Left renal cortex interstitium (tissue), 4 donors: ENCODE data around the gene ATXN7L2. TPM values are rescaled to one million over a fixed set of nuclear protein-coding genes. Genes with fewer than 3 reads are reported as not detected.
"Not testable (repeated sequence)": the region's sequence is repeated elsewhere in the genome, so short reads cannot be mapped to it uniquely, and the experiment has no call there.

Experiments
- DNase-seq, 4 donors: peaks; one replicate each; pipeline ENCODE4 v3.0.0-alpha.2; 2013; ENCODE audit warnings: low read depth in 4 of 4, low spot score in 2 of 4, missing footprints in 1 of 4
- polyA plus RNA-seq, 4 donors: library from polyadenylated mRNA; unstranded; fragments of 120-200 nt; gene quantifications; one replicate each; pipeline ENCODE4 v1.2.1, GENCODE V29; 2013; ENCODE audit not compliant: insufficient read length in 4 of 4

Gene ATXN7L2, protein sequence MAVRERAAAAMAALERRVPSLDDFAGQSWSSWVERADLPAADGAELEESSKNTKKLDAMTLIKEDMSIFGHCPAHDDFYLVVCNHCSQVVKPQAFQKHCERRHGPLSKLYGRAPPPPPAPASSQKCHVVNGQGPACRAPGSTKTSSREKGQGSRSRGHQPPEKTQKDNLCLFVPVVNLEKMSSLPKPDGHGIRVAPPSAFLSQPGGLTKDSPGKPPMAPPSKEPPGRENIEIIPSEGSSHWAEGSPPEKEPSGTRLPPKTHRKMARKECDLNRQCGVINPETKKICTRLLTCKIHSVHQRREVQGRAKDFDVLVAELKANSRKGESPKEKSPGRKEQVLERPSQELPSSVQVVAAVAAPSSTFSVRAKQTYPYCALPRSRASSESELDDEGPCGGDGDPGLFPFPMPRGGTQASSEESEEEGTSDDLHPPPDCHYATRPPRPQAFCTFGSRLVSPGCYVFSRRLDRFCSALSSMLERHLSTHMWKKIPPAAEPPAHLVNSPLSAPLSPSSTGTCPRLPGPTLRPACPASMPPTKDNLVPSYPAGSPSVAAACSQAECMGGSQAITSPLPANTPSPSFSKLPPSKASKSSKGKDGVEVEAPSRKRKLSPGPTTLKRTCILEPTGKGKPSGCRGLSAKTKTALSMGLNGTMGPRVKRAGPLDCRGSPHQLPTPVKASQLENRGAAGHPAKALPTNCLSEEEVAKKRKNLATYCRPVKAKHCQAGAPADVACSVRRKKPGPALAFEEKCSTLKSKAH
- 10 to 100 TPM in 3 of 4 donors, 1 to 10 TPM in 1; 6.9 to 17.7 (median 11.8) TPM for polyA plus RNA-seq

DNA sequence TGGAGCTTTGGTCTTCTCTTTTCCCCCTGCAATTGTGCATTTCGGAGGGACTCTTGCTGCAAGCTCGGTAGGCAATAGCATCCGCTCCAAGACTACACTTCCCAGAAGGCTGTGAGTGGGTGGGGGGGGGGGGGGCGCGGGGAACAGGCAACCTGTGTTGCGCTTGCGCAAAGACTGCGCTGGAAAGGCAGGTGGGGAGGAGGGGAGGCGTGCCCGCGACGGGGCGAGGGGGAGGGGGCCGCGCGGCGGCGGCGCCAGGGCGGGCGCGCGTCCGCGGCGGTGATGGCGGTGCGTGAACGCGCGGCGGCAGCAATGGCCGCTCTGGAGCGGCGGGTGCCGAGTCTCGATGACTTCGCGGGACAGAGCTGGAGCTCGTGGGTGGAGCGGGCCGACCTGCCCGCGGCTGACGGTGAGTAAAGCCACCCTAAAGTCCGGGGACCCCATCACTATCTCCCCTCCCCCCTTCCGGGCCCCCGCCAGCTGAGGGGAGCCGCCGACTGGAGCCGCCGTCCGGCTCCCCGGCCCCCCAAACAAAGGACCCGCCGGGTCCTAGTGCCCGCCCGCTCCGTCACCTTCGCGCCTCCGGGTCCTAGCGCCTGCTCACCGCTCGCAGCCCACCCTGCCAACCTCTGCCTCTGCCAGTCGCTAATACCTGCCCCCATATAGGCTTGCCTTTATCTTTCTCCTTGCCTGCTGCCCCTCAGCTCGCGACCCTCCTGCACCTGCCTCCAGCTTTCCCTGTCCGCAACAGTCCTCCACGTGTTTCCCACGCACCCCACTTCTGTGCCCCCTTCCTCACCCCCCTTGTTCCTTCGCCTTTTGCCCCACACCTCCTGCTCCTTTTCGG is at the start of gene ATXN7L2:
ATXN7L2 (plus strand) TSS at position 234 of the 847 bp plus-strand sequence; CDS start at position 283, 49 bp downstream.
- peak; percentile 76 to 83 (median 80) for DNase-seq

GRCh38 chr1:109434484-109434883 is 49.2 kb upstream of the ATXN7L2 start:
- DNase-seq: no peak

GRCh38 chr1:109438798-109439297 is 44.9 kb upstream of the ATXN7L2 start:
- no peak for DNase-seq

DNA sequence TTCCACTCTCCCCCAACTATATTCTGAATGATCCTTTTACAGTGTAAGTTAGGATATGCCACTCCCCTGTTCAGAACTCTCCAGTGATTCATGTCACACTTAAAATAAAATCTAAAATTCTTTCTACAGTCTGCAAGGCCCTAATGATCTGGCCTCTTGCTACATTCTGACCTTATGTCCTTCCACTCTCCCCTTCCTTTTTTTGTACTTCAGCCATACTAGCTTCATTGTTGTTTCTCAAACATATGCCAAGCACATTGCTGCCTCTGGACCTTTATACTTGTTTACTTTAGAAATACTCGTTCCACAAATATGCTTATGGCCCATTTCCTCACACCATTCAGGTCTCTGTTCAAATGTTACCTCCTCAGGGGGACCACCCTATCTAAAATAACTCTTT is 42.6 kb upstream of the ATXN7L2 start:
- DNase-seq: no peak

GRCh38 chr1:109443476-109443875 is 40.2 kb upstream of the ATXN7L2 start:
- DNase-seq: no peak

DNA sequence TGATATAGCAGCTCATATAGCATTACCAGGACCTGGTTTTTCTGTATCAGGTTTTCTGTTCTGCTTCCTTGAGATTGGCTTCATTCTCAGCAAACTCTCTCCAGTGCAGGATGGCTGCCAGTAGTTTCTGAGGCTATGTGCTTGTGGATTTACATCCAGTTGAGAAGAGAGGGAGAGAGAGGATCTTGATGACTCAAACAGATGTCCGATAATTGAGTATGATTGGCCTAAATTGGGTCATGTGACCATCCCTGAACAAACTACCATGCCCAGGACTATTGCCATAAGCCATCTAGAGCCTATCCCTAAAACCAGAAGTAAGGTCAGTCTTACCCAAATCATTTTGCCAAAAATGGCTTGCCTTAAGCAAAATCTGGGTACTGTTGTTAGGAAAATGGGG is 39.4 kb upstream of the ATXN7L2 start:
- DNase-seq: no peak

- DNase-seq: not testable (repeated sequence)
These were observed 37.6 kb upstream of the ATXN7L2 start for GRCh38 chr1:109445949-109446695.

DNA sequence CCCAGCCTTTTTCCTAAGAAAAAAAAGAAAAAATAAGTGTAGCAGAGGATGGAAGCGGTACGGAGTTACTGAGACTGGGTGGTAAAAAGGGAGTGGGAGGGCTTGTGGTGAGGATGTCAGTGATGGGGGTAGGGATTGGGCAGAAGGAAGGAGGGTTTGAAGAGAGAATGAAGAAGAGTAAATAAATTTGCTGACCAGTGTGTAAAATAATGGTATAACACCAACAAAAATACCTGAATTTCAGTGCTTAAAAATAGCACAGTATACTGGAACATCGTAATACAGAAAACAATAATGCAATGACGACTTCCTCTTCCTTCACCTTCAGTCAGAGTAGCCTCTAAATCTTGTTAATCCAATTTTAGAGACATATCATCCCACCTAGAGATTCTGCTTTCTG is 36.2 kb upstream of the ATXN7L2 start:
- no peak for DNase-seq

GRCh38 chr1:109454497-109455133 is 29.1 kb upstream of the ATXN7L2 start:
- no peak for DNase-seq

DNA sequence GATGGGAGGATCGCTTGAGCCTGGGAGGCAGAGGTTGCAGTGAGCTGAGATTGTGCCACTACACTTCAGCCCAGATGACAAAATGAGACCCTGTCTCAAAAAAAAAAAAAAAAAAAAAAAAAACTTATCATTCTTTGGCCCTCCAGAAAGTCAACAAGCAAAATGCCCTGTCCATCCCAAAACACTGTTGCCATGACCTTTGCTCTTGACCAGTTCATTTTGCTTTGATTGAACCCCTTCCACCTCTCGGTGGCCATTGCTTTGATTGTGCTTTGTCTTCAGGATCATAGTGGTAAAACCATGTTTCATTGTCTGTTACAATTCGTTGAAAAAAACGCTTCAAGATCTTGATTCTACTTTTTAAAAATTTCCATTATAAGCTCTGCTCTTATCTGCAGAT is 25.9 kb upstream of the ATXN7L2 start:
- DNase-seq: no peak

- no peak for DNase-seq
These were observed 17.6 kb upstream of the ATXN7L2 start for GRCh38 chr1:109466125-109466451.

DNA sequence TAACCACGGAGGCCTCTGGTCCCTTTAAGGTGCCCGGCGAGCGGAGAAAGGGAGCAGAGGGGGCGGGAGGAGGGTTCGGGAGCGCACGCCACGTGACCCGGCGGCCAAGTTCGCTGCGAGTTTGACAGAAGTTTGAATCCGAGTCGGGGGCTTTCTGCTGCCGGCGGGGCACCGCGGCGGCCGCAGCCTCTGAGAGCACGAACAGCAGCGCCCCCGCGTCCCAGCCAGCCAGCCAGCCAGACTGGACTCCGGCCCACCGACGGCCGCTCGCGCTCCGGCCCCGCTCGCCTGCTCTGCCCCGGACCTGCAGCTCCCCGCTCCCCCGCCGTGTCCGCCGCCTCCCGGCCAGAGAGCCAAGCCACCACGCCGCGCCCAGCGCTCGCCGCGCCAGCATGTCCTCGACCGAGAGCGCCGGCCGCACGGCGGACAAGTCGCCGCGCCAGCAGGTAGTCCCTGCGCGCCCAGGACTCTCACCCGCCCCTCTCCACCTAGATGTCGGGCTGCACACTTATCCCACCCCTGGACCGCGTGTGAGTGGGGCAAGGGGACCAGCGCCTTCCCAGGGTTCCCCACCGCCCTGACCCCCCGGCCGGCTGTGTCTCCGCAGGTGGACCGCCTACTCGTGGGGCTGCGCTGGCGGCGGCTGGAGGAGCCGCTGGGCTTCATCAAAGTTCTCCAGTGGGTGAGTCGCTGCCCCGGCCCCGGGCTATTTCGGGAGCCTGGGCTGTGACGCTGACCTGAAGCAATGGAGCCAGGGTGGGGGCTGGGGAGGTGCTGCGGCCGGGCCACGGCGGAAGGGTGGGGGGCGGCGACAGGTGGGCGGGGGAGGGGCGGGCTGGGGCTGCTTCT is 17.0 kb upstream of the ATXN7L2 start, which contains the start of gene SYPL2:
SYPL2 (plus strand) TSS at position 95 of the 849 bp plus-strand sequence; CDS start at position 393, 298 bp downstream.
- DNase-seq: peak in 1 of 4 donors; percentile 32

GRCh38 chr1:109467301-109467777 is 16.4 kb upstream of the ATXN7L2 start:
- DNase-seq: no peak

DNA sequence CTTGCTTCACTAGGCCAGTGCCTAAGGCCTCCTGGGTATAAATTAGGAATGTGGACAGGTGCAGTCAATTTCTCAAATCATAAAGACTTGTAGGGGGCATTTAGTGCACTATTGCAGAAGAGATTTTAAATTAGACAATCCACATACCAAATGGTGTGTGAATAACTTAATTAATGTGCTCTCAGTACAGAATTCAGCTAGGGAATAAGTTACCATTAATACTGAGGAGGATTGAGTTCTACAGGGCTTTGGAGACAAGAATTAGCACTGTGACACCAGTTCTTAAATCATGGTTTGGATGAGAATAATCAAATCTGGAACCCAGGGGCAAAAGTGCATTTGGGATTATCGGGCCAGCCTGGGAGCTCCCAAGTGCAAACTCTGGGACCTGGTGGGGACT is 15.6 kb upstream of the ATXN7L2 start:
- no peak for DNase-seq

GRCh38 chr1:109468903-109469302 is 14.8 kb upstream of the ATXN7L2 start:
- no peak for DNase-seq

DNA sequence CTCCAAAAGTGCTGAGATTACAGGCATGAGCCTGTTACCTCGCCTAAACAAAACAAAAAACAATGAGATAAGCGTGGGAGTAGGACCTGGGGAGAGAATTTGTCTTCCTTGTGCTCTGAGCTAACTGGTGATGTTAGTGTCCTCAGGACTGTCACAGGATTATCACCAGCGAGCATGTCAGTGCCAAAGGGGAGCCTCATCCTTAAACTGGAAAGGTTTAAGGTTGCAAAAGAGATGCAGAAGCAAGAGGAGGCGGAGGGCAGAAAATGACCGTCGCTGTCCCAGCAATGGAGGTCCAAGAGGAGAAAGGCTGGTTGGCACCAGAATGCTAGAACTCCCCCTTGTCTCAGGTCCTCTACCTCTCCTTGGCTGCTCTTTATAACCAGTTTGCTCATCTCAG is 13.5 kb upstream of the ATXN7L2 start:
- DNase-seq: no peak

GRCh38 chr1:109472779-109473178 is 10.9 kb upstream of the ATXN7L2 start:
- DNase-seq: no peak
